ENCODE measurements around the gene LSM14A.
"Not testable (repeated sequence)": the region's sequence is repeated elsewhere in the genome, so short reads cannot be mapped to it uniquely, and the experiment has no call there.

The LSM14A gene

DNA sequence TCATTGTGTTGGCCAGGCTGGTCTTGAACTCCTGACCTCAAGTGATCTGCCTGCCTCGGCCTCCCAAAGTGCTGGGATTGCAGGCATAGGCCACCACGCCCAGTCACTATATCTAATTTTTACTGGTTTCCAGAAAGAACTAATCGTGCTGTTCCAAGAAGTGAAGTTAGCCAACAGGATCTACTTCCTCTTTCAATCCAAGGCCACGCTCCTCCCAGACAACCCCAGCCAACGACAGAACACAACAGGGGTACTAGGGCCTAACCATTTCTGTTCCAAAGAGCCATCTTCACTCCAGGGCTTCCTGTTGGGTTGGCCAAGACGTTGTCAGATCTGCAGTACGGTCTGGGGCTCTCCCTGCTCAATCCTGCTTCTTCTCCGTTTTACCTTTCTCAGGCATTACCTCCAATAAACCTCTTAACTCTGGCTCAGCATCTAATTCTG, 7.0 kb upstream of the LSM14A start:
- TF ChIP-seq, protein P1, sequence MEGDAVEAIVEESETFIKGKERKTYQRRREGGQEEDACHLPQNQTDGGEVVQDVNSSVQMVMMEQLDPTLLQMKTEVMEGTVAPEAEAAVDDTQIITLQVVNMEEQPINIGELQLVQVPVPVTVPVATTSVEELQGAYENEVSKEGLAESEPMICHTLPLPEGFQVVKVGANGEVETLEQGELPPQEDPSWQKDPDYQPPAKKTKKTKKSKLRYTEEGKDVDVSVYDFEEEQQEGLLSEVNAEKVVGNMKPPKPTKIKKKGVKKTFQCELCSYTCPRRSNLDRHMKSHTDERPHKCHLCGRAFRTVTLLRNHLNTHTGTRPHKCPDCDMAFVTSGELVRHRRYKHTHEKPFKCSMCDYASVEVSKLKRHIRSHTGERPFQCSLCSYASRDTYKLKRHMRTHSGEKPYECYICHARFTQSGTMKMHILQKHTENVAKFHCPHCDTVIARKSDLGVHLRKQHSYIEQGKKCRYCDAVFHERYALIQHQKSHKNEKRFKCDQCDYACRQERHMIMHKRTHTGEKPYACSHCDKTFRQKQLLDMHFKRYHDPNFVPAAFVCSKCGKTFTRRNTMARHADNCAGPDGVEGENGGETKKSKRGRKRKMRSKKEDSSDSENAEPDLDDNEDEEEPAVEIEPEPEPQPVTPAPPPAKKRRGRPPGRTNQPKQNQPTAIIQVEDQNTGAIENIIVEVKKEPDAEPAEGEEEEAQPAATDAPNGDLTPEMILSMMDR (IDR thresholded peaks at IDR 0.05; ENCODE audit: low read depth, low read length), result no peak
- DNase-seq (ENCODE audit: extremely low read depth, low read depth), result no peak

DNA sequence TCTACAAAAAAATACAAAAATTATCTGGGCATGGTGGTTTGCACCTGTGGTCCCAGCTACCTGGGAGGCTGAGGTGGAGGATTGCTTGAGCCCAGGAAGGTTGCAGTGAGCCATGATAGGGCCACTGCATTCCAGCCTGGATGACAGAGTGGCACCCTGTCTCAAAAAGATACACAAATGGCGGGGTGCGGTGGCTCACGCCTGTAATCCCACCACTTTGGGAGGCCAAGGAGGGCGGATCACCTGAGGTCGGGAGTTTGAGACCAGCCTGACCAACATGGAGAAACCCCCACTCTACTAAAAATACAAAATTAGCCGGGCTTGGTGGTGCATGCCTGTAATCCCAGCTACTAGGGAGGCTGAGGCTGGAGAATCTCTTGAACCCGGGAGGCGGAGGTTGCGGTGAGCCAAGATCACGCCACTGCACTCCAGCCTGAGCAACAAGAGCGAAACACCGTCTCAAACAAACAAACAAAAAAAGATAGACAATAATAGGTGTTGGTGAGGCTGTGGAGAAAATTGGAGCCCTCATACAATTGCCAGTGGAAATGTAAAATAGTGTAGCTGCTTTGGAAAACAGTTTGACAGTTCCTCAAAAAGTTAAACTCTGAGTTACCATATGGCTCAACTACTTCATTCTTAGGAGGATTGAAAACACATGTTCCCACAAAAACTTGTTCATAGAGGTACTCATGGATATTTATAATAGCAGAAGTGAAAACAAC, 2.7 kb upstream of the LSM14A start:
- not testable (repeated sequence) for DNase-seq (ENCODE audit: extremely low read depth, low read depth)

DNA sequence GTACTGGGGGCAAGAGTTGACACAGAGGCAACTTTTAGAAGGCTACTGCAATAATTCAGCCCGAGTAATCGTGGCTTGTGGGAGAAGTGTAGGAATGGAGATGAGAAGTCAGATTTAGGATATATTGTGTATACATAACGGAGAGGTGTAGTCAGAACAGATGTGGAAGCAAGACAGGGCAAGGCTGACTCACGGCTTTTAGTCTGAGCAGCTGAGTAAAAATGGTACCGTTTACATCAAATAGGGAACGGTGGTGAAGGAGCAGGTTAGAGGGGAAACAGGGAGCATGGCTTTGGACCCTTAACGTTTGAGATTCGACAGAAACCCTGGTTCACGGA, 796 bp upstream of the LSM14A start:
- DNase-seq (ENCODE audit: extremely low read depth, low read depth), result no peak

DNA sequence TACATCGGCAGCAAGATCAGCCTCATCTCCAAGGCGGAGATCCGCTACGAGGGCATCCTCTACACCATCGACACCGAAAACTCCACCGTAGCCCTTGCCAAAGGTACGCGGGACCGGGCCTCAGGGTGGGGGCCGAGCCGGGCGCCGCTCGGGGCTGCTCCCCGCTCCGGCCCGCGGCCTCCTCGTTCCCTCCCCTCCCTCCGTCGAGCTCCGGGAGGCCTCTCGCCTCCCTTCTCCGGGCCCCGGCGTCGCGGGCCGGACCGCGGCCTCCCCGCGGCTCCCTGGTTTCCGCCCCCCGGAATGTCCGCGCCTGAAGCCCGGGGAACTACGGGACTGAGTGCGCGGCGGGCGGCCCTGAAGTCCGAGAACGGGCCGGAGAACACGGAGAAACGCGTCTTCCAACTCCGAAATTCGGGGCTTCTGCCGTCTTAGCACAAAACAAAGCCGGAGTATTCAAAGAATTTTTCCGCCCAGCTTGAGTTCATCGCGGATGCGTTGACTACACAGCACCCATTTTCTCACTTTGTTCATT, 423 bp downstream of the LSM14A start:
- TF ChIP-seq, protein P1 (IDR thresholded peaks at IDR 0.05; ENCODE audit: low read depth, low read length), result no peak
- DNase-seq (ENCODE audit: extremely low read depth, low read depth), result no peak

More for the DNA sequence above, 796 bp upstream of the LSM14A start:
- TF ChIP-seq, protein P1 (IDR thresholded peaks at IDR 0.05; ENCODE audit: low read depth, low read length), result no peak

DNA sequence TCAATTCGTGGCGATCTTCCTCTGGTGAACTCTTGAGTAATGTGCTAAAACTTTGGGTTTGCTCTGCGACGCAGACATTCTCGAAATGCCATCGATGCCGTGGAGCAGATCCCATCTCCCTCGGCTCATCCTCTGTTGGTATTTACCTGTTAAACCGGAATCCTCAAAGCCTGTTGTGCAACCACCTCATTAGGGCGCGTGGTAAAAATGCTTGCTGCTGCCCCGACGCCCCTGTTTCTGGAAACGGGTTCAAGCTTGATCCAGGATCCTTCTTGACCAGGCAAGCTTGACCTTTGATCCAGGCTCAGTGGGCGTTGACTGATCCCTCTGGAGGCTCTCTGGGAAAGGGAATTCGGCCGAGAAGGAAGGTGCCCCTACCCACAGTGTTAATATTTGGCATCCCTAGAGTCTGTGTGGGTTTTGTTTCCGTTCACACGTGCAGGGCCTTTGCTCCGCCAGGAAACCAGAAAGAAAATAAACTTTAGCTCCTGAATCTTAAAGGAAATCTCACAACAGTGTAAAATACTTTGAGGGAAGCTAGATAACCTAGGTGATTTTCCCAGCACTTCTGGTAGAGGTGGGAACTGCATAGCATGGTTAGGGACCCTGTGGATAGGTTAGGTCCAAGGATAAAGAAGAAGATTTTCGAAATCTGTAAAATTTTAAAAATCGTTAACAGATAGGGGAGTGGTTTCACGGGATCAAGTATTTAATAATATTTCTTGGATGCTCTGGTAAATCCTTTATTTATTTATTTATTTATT, 1.1 kb downstream of the LSM14A start:
- TF ChIP-seq, protein P1 (IDR thresholded peaks at IDR 0.05; ENCODE audit: low read depth, low read length), result no peak
- no peak for DNase-seq (ENCODE audit: extremely low read depth, low read depth)

DNA sequence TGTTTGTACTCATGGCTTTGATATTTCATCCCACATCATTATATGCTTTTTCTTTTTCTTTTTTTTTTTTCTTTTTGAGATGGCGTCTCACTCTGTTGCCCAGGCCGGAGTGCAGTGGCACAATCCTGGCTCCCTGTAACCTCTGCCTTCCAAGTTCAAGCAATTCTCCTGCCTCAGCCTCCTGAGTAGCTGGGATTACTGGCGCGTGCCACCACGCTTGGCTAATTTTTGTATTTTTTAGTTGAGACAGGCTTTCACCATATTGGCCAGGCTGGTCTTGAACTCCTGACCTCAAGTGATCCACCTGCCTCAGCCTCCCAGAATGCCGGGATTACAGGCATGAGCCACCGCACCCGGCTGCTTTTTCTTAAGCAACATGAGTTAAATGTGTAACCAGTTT, 2.9 kb downstream of the LSM14A start:
- DNase-seq (ENCODE audit: extremely low read depth, low read depth), result not testable (repeated sequence)

DNA sequence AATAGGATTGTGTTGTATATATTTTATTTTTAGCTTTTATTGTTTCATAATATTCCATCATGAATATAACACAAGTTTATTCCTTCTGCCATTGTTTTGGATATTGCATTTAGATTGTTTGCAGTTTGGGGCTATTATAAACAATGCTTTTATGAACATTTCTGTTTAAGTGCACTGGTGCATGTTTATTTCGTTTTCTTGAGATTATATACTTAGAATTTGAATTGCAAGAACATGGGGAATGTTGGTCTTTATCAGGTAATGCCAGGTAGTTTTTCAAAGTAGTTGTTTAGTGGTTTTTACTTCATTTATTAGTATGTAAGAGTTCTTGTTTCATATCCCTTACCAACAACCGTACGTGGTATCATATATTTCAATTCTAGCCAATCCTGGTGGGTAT, 4.3 kb downstream of the LSM14A start:
- TF ChIP-seq, protein P1 (IDR thresholded peaks at IDR 0.05; ENCODE audit: low read depth, low read length), result no peak
- no peak for DNase-seq (ENCODE audit: extremely low read depth, low read depth)

DNA sequence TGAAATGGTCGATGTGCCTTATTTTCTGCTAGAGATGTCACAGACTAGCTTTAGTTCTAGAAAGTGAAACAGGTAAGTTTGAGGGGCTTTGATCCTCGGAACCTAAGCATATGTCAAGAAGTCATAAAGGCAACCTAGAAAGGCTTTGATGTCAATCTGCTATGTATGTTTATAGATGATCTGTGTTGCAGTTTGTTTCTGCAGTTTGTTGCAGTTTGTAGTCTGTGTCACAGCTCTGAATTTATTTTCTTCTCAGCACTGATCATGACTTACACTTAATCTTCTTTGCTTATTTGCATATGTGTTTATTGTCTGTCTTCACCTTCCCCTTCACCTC, 5.9 kb downstream of the LSM14A start:
- no peak for DNase-seq (ENCODE audit: extremely low read depth, low read depth)
- TF ChIP-seq, protein P1 (IDR thresholded peaks at IDR 0.05; ENCODE audit: low read depth, low read length), result no peak
